HepG2 (cell line): ENCODE data around the gene CPNE4. TPM values are rescaled to one million over a fixed set of nuclear protein-coding genes. Genes with fewer than 3 reads are reported as not detected.

ENCODE experiments used
- CHD4 ChIP-seq: fragments of 200-600 bp; sonication (generic); IDR thresholded peaks from 2 replicates; pipeline ENCODE4 v1.7.0; 2017; ENCODE audit warnings: mild to moderate bottlenecking, low read length, borderline replicate concordance
- DR1 ChIP-seq: sonication (generic); formaldehyde crosslinking; IDR thresholded peaks from 2 replicates; pipeline ENCODE4 v1.8.0; 2021; ENCODE audit warnings: mild to moderate bottlenecking, missing genetic modification reagents, inconsistent platforms
- GATAD2A ChIP-seq: IDR thresholded peaks from 2 replicates; pipeline ENCODE4 v1.6.1; 2016
- MZF1 ChIP-seq: sonication (generic); formaldehyde crosslinking; IDR thresholded peaks from 2 replicates; pipeline ENCODE4 v1.8.1; 2023; ENCODE audit warnings: mild to moderate bottlenecking, missing genetic modification reagents, borderline replicate concordance
- NCOA5 ChIP-seq: sonication (generic); formaldehyde crosslinking; IDR thresholded peaks from 2 replicates; pipeline ENCODE4 v1.4.0; 2020; ENCODE audit warnings: missing genetic modification reagents
- NR2F1 ChIP-seq, 2 experiments: fragments of 450-650 bp in 1 of 2; formaldehyde crosslinking in 1 of 2; IDR thresholded peaks; 2 replicates each; pipeline versions ENCODE4 v1.5.0 to v1.6.1; 2016 to 2020; ENCODE audit warnings: mild to moderate bottlenecking in 1 of 2, missing compliant biosample characterization in 1 of 2, missing genetic modification reagents in 1 of 2, moderate library complexity in 1 of 2
- STAT5B ChIP-seq: sonication (generic); formaldehyde crosslinking; IDR thresholded peaks from 2 replicates; pipeline ENCODE4 v1.4.0; 2020; ENCODE audit warnings: missing genetic modification reagents
- TCF7L2 ChIP-seq: IDR thresholded peaks from 2 replicates; pipeline ENCODE4 v1.6.1; 2011; ENCODE audit warnings: mild to moderate bottlenecking, low read depth, low read length, moderate library complexity
- ZFP1 ChIP-seq: IDR thresholded peaks from 2 replicates; pipeline ENCODE4 v1.6.1; 2016
- ZNF335 ChIP-seq: sonication (generic); formaldehyde crosslinking; IDR thresholded peaks from 2 replicates; pipeline ENCODE4 v1.4.0; 2020; ENCODE audit warnings: missing genetic modification reagents
- ZNF605 ChIP-seq: sonication (generic); formaldehyde crosslinking; IDR thresholded peaks from 2 replicates; pipeline ENCODE4 v1.8.0; 2022; ENCODE audit warnings: mild to moderate bottlenecking, missing genetic modification reagents
- ZNF781 ChIP-seq: sonication (generic); formaldehyde crosslinking; IDR thresholded peaks from 2 replicates; pipeline ENCODE4 v1.5.1; 2020; ENCODE audit warnings: borderline replicate concordance, mild to moderate bottlenecking, missing genetic modification reagents; ENCODE audit errors: not compliant biosample characterization
- ZNF883 ChIP-seq: sonication (generic); formaldehyde crosslinking; IDR thresholded peaks from 2 replicates; pipeline ENCODE4 v1.5.1; 2020; ENCODE audit warnings: mild to moderate bottlenecking, missing genetic modification reagents; ENCODE audit errors: not compliant biosample characterization
- polyA plus RNA-seq, 8 experiments: library from polyadenylated mRNA; depleted of rRNA in 3 of 8; stranded (reverse) in 7 of 8; unstranded in 1 of 8; fragments of >200 nt; fragmentation: Illumina TruSeq in 4 of 8; extraction: Trizol in 4 of 8; gene quantifications; 2 replicates each; pipeline versions ENCODE4 v1.2.1 to v1.2.3, GENCODE V29; 2011 to 2016; ENCODE audit warnings: low read depth in 4 of 8, missing spikeins in 1 of 8, mixed read lengths in 1 of 8; ENCODE audit not compliant: insufficient read depth in 1 of 8
- total RNA-seq, 5 experiments: library from RNA; depleted of rRNA; stranded (reverse); fragments of >200 nt; fragmentation: Illumina TruSeq; extraction: Trizol; gene quantifications; 2 replicates each; pipeline ENCODE4 v1.2.3, GENCODE V29; 2016; ENCODE audit warnings: low read depth in 1 of 5
- TF ChIP-seq, protein P1 (sequence below): sonication (generic); formaldehyde crosslinking; IDR thresholded peaks from 2 replicates; pipeline ENCODE4 v1.5.0; 2020; ENCODE audit warnings: mild to moderate bottlenecking, missing genetic modification reagents, moderate library complexity
- TF ChIP-seq, protein P2 (sequence below): sonication (generic); formaldehyde crosslinking; IDR thresholded peaks from 2 replicates; pipeline ENCODE4 v1.4.0; 2020; ENCODE audit warnings: missing genetic modification reagents, borderline replicate concordance
- TF ChIP-seq, protein P3 (sequence below): sonication (generic); formaldehyde crosslinking; IDR thresholded peaks from 2 replicates; pipeline ENCODE4 v1.5.0; 2020; ENCODE audit warnings: mild to moderate bottlenecking, missing genetic modification reagents
- TF ChIP-seq, protein P4 (sequence below): sonication (generic); formaldehyde crosslinking; conservative IDR thresholded peaks from 2 replicates; pipeline ENCODE4 v1.4.0; 2020; ENCODE audit warnings: missing genetic modification reagents
- TF ChIP-seq, protein P5 (sequence below): IDR thresholded peaks from 2 replicates; pipeline ENCODE4 v1.6.1; 2016; ENCODE audit warnings: low read depth, control low read depth

The CPNE4 gene
- total and polyA plus RNA-seq, 2 of the 13 experiments (the other 11 are each of a cell fraction or from before 2014, with no cell fraction given) = not detected

DNA sequence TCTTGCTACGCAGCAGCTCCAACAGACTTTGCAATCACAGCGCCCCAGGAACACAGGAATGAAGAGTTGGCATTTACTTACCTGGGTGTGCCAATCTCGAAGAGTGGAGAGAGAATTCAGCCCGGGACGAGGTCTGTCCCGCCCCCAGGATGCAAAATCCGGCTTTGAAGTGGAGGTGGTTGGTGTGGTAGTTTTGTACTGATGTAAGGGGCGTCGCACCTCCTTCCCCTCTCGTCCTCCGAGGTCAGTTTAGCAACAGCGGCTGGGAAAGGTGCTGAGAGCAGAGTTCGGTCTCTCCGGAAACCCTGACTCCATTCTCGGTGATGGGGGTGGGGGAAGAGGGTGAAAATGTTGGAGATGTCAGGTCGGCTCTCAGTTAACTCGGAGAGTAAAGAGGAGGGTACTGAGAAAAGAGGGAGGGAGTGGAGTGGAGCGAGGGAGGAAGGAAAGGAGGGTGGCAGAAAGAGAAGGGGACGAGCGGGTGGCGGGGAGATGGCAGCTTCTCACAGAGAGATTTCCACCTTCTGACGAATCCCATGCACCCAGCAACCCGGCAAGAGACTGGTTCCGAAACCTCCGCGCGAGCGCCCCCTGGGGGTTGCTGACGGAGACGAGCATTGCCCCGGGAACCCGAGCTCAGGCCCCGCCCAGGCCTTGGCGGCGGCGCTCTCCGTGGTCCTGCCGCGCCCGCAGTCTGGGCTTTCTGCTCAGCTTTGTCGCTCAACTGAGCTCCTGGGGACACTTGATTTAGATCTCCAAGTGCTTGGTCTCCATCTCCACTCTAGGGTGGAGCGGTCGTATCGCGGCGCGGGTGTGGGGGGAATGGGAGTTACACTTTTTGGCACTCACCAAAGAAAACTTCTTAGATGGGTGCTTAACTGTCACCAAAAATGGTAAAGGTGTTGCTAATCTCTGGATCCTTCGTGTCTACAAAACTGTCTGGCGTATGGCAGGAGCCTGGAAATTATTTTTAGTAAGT lies at the start of gene CPNE4 (continued):
- TF ChIP-seq, protein P1, sequence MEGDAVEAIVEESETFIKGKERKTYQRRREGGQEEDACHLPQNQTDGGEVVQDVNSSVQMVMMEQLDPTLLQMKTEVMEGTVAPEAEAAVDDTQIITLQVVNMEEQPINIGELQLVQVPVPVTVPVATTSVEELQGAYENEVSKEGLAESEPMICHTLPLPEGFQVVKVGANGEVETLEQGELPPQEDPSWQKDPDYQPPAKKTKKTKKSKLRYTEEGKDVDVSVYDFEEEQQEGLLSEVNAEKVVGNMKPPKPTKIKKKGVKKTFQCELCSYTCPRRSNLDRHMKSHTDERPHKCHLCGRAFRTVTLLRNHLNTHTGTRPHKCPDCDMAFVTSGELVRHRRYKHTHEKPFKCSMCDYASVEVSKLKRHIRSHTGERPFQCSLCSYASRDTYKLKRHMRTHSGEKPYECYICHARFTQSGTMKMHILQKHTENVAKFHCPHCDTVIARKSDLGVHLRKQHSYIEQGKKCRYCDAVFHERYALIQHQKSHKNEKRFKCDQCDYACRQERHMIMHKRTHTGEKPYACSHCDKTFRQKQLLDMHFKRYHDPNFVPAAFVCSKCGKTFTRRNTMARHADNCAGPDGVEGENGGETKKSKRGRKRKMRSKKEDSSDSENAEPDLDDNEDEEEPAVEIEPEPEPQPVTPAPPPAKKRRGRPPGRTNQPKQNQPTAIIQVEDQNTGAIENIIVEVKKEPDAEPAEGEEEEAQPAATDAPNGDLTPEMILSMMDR (CRISPR knock-in tag) = peak; percentile 82
- TF ChIP-seq, protein P2, sequence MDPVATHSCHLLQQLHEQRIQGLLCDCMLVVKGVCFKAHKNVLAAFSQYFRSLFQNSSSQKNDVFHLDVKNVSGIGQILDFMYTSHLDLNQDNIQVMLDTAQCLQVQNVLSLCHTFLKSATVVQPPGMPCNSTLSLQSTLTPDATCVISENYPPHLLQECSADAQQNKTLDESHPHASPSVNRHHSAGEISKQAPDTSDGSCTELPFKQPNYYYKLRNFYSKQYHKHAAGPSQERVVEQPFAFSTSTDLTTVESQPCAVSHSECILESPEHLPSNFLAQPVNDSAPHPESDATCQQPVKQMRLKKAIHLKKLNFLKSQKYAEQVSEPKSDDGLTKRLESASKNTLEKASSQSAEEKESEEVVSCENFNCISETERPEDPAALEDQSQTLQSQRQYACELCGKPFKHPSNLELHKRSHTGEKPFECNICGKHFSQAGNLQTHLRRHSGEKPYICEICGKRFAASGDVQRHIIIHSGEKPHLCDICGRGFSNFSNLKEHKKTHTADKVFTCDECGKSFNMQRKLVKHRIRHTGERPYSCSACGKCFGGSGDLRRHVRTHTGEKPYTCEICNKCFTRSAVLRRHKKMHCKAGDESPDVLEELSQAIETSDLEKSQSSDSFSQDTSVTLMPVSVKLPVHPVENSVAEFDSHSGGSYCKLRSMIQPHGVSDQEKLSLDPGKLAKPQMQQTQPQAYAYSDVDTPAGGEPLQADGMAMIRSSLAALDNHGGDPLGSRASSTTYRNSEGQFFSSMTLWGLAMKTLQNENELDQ (CRISPR knock-in tag) = 0 out of 2 replicates have a peak, but pooled peaks have one; percentile 72
- TF ChIP-seq CHD4 = no peak
- TF ChIP-seq TCF7L2 = no peak
- no peak for TF ChIP-seq ZFP1 (CRISPR knock-in tag)
- TF ChIP-seq ZNF605 (CRISPR knock-in tag) = peak; percentile 64; the same call in 1 of the 2 replicates
- no peak for TF ChIP-seq NR2F1 (CRISPR knock-in tag; IDR thresholded peaks at IDR 0.05)
- TF ChIP-seq, protein P3, sequence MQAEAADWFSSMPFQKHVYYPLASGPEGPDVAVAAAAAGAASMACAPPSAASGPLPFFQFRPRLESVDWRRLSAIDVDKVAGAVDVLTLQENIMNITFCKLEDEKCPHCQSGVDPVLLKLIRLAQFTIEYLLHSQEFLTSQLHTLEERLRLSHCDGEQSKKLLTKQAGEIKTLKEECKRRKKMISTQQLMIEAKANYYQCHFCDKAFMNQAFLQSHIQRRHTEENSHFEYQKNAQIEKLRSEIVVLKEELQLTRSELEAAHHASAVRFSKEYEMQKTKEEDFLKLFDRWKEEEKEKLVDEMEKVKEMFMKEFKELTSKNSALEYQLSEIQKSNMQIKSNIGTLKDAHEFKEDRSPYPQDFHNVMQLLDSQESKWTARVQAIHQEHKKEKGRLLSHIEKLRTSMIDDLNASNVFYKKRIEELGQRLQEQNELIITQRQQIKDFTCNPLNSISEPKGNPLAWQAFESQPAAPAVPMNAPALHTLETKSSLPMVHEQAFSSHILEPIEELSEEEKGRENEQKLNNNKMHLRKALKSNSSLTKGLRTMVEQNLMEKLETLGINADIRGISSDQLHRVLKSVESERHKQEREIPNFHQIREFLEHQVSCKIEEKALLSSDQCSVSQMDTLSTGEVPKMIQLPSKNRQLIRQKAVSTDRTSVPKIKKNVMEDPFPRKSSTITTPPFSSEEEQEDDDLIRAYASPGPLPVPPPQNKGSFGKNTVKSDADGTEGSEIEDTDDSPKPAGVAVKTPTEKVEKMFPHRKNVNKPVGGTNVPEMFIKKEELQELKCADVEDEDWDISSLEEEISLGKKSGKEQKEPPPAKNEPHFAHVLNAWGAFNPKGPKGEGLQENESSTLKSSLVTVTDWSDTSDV (CRISPR knock-in tag) = no peak
- peak; percentile 72 for TF ChIP-seq ZNF781 (CRISPR knock-in tag)
- TF ChIP-seq DR1 (CRISPR knock-in tag) = no peak
- TF ChIP-seq STAT5B (CRISPR knock-in tag) = peak; percentile 92; the same call in 1 of the 2 replicates
- TF ChIP-seq, protein P4, sequence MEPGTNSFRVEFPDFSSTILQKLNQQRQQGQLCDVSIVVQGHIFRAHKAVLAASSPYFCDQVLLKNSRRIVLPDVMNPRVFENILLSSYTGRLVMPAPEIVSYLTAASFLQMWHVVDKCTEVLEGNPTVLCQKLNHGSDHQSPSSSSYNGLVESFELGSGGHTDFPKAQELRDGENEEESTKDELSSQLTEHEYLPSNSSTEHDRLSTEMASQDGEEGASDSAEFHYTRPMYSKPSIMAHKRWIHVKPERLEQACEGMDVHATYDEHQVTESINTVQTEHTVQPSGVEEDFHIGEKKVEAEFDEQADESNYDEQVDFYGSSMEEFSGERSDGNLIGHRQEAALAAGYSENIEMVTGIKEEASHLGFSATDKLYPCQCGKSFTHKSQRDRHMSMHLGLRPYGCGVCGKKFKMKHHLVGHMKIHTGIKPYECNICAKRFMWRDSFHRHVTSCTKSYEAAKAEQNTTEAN = peak; percentile 90
- TF ChIP-seq ZNF883 = peak; percentile 80
- TF ChIP-seq ZNF335 = peak; percentile 72; the same call in 1 of the 2 replicates
- TF ChIP-seq GATAD2A (CRISPR knock-in tag) = peak; percentile 17; the same call in 1 of the 2 replicates
- TF ChIP-seq NCOA5 (CRISPR knock-in tag) = no peak
- no peak for TF ChIP-seq MZF1 (CRISPR knock-in tag)
- TF ChIP-seq, protein P5, sequence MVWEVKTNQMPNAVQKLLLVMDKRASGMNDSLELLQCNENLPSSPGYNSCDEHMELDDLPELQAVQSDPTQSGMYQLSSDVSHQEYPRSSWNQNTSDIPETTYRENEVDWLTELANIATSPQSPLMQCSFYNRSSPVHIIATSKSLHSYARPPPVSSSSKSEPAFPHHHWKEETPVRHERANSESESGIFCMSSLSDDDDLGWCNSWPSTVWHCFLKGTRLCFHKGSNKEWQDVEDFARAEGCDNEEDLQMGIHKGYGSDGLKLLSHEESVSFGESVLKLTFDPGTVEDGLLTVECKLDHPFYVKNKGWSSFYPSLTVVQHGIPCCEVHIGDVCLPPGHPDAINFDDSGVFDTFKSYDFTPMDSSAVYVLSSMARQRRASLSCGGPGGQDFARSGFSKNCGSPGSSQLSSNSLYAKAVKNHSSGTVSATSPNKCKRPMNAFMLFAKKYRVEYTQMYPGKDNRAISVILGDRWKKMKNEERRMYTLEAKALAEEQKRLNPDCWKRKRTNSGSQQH = 0 out of 2 replicates have a peak, but pooled peaks have one; percentile 39
